ENCODE measurements around the gene ANAPC2.

DNA sequence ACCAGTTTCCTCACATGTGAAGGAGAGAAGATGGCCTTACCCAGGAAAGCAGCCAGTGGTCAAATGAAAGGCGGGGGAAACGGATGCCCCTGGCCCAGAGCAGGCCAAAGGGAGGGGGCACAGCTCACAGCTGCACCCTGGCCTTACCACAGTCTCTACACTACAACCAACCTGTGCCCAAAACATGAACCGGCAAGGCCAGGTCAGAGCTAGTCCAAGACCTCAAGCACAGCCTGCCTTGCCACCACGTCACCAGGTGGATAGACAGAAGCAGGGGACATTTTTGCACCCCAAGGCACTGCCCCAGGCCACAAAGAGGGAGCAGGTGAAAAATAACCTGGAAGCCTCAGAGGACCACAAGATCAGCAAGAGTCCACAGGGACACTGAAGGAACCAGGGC lies 44.9 kb downstream of the ANAPC2 start:
- TF ChIP-seq, protein P1, sequence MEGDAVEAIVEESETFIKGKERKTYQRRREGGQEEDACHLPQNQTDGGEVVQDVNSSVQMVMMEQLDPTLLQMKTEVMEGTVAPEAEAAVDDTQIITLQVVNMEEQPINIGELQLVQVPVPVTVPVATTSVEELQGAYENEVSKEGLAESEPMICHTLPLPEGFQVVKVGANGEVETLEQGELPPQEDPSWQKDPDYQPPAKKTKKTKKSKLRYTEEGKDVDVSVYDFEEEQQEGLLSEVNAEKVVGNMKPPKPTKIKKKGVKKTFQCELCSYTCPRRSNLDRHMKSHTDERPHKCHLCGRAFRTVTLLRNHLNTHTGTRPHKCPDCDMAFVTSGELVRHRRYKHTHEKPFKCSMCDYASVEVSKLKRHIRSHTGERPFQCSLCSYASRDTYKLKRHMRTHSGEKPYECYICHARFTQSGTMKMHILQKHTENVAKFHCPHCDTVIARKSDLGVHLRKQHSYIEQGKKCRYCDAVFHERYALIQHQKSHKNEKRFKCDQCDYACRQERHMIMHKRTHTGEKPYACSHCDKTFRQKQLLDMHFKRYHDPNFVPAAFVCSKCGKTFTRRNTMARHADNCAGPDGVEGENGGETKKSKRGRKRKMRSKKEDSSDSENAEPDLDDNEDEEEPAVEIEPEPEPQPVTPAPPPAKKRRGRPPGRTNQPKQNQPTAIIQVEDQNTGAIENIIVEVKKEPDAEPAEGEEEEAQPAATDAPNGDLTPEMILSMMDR (IDR thresholded peaks at IDR 0.05; ENCODE audit: low read depth, low read length), result no peak
- TF ChIP-seq POLR2A (IDR thresholded peaks at IDR 0.05; ENCODE audit: extremely low read depth, insufficient read length) (no peak), MYC (IDR thresholded peaks at IDR 0.05; ENCODE audit: low read depth, low read length) (no peak)
- TF ChIP-seq, protein P2, sequence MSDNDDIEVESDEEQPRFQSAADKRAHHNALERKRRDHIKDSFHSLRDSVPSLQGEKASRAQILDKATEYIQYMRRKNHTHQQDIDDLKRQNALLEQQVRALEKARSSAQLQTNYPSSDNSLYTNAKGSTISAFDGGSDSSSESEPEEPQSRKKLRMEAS (IDR thresholded peaks at IDR 0.05; ENCODE audit: low read depth, low read length), result no peak
